HG03378 (cell line): ENCODE results near the gene GDPGP1.
"Not testable (repeated sequence)": the region's sequence is repeated elsewhere in the genome, so short reads cannot be mapped to it uniquely, and the experiment has no call there.

Experiments used
- ATAC-seq: cut with Tn5 transposase; IDR thresholded peaks from one replicate; pipeline ENCODE4 v1.9.1; 2021; ENCODE audit warnings: mild to moderate bottlenecking, moderate library complexity; ENCODE audit not compliant: unreplicated experiment

Gene GDPGP1, protein sequence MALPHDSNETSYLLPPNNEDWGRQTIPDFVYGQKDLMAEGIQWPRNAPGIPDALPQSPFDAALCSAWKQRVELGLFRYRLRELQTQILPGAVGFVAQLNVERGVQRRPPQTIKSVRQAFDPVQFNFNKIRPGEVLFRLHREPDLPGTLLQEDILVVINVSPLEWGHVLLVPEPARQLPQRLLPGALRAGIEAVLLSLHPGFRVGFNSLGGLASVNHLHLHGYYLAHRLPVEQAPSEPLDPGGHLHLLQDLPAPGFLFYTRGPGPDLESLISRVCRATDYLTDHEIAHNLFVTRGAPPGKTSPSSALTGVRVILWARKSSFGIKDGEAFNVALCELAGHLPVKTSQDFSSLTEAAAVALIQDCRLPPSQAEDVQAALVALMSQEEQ

DNA sequence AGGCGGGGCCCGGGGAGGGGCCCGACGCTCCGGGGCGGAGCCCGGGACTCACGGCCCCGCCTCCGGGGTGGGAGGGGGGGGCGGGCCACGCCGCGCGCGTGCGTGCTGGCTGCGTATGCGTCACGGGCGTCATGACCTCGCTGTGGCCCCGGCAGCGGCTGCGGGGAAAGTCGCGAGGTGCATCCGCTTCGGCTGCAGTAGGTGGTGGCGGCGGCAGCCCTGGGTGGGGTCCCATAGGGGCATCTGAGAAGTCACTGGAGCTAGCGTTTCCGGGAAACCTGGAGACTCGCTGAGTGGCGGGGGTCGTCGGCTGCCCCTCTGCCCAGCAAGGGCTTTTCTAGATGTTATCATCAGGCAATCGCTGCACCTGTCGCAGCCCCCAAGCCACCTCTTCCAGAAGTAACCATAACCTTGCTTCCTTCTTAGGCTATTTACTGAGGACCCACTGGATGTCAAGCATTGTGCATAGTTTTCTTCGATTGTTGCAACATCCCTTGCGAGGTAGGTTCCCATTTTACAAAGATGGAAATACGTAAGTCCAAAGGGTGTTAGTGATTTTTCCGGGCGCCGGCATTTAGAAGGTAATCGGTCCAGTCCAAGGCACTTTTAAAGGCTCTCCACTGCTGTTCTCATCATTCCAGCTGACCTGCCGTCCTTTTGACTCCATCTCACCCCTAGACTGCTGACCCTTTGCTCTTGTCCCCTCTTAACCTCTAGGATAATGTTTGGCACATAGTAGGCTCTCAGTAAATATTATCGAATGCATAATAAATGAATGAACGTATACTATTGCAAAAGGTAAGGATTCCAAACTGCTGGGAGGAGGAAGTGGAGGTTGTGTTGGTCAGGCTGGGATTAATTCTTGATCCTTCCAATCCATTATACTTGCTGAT is at the start of gene GDPGP1:
TSS of gene GDPGP1 (plus strand) at position 114 of the 893 bp plus-strand sequence. CDS start 6,700 bp downstream, outside the sequence.
- peak; percentile 51 for ATAC-seq

DNA sequence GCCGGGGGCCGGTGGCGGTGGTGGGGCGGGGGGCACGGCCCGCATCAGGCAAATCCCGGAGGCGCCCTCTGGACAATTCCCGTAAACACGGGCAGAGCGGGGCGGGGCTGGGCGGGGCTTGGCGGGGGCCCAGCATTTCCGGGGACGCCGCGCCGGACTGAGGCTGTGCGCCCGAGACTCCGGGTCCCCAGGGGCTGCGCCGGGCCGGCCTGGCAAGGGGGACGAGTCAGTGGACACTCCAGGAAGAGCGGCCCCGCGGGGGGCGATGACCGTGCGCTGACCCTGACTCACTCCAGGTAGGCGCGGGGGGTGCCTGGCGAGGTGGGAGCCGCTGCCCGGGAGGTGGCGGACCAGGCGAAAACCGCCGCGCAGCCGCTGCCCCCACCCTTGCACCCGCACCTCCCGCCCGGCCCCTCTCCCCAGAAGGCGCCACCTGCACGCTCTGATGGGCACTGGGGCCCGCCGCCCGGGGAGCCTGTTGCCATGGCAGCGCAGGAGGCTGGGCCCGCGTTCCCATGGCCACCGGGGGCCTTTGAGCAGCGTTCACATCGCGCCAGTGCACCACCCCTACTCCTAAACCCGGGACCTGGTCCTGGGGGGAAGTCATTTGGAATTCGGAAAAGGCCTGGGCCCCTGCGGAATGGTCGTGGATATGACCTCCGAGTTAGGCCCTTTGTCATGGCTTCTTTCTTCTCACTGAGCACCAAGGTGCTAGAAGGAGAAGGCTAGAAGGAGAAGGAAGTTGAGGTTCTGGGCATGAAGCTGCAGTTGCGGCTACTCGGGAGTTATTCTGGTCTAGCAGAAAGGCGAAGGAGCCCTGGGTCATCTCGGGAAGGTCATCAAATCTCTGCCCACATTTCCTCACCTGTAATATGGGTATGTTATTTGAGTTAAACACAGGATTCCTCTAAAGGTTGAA is 49.0 kb upstream of the GDPGP1 start:
- ATAC-seq, result no peak

DNA sequence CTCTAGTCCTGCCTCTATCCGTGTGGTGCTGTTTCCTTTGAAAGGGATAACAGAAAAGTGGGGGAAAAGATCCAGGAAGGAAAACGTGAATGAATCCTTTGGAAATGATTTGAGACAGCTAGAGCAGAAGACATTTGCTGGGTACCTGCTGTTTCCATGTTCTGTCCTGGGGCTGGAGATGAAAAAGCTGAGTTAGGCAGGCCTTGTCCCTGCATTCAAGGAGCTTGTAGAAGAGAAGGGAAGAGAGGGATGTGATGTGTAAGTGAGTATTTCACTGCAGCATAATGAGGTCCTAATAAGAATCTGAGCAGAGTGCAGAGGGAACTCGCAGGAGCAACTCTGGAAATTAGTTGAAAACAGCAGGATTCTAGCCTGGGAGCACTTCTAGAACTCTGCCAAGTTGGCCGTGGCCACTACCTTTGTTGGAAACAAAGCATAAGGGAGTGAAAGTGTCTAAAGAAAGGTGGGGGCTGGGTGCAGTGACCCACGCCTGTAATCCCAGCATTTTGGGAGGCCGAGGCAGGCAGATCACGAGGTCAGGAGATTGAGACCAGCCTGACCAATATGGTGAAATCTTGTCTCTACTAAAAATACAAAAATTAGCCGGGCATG is 46.6 kb upstream of the GDPGP1 start:
- no peak for ATAC-seq

DNA sequence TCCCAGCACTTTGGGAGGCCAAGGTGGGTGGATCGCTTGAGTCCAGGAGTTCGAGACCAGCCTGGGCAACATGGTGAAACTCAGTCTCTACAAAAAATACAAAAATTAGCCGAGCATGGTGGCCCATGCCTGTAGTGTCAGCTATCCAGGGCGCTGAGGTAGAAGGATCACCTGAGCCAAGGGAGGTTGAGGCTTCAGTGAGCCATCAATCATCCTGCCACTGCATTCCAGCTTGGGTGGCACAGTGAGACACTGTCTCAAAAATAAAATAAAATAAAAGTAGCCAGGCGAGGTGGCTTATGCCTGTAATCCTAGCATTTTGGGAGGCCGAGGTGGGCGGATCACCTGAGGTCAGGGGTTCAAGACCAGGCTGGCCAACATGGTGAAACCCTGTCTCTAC is 45.9 kb upstream of the GDPGP1 start:
- ATAC-seq, result not testable (repeated sequence)

DNA sequence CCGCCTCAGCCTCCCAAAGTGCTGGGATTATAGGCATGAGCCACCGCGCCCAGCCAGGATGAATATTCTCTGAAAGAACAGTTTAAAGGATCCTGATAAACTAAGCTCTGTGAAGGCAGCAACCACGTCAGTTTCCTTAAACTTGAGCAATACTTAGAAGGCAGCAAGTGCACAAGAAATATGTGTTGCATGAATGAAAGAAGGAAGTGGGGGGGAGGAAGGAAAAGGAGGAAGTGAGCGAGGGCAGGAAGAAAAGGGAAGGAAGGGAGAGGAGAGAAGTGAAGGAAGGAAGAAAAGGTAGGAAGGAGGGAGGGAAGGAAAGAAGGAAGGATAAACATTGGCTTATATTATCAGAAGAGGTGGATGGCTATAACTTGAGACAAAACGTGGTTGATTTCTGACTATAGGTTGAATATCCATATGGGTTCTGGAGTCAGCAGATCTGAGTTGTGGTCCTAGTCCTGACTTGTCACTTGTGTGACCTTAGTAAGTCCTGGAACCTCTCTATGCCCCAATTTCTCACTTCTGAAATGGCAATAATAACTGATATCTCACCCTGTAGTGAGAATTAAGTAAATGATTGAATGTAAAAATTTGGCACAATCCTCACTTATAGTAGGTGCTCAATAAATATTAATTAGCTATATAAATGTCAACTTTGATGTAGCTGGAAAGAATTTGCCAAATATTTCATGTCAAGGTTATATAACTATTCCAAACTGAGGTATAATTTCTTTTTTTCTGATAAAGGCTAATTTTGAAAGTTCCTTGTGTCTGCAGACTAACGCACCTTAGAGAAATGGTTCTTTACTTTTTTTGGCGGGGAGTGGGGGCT is 44.9 kb upstream of the GDPGP1 start:
- no peak for ATAC-seq

DNA sequence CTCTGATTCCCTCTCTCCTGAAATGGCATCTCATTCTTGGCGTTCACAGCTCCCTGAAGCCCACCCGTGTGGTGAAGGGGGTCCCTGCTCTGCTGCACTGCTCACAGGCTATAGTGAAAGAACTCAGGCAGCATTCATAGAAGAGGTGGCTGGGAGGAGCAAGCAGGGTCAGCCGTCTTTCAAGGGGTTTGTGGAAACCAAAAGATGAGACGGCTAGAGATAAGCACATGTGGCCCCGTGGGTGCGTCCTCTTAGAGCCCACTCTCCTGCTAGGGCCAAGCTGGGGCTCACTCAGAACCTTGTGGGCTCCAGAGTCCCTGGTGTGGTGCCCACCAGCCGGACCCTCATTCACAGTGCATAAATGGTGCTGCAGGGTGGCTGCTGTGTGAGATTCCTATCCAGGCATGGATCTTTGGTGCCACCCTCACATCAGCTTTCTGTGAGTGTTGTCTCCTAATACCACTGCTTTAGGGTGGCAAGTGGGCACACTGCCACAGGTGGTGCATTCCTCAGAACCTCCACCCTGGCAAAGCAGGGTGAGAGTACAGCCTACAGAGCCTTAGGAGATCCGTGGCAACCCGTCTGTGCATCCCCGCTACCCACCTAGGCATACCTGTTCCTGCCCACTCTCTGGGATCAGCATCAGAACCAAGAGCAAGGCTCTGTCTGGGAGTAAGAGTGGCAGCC is 44.1 kb upstream of the GDPGP1 start:
- no peak for ATAC-seq

DNA sequence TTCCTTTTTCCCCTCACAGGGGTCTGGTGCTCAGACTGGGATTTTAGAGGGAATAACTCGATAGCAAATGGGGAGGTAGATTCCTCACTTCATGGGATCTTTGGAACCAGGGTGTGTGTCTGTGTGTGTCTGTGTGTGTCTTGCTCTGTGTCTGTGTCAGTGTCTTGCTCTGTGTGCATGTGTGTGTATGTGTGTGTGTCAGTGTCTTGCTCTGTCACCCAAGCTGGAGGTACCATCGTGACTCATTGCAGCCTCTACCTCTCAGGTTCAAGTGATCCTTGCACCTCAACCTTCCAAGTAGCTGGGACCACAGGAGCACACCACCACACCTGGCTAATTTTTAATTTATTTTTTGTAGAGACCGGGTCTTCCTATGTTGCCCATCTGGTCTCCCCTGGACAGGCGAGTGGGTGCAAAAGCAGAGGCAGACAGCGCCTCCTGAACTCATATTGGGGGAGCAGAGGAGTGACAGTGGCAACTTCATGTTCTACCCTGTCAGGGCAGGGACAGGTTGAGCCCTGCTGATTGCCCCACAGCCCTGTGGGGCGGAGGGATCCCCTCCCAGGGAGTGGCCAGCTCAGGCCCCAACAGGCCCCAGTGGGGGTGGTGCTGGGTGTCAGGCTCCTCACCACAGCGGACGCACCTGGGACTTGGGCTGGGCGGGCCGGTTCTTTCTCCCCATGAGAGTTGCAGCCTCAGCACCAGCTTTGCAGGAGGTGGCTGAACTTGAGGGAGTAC is 43.2 kb upstream of the GDPGP1 start:
- ATAC-seq, result no peak

DNA sequence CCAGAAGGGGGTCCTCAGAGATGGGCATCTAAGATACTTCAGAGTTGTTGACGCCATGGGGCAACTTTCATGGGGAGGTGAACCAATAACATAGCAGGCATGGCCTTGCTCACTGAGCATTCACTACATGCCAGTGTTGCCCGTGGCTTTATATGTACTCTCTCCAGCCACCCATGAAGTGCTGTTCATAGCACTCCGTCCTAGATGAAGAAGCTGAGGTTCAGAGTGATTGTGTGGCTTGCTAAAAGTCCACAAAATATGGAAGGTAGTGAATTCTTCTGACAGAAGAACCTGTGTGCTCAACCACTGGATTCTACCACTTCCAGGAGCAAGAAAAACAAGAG is 42.7 kb upstream of the GDPGP1 start:
- no peak for ATAC-seq

DNA sequence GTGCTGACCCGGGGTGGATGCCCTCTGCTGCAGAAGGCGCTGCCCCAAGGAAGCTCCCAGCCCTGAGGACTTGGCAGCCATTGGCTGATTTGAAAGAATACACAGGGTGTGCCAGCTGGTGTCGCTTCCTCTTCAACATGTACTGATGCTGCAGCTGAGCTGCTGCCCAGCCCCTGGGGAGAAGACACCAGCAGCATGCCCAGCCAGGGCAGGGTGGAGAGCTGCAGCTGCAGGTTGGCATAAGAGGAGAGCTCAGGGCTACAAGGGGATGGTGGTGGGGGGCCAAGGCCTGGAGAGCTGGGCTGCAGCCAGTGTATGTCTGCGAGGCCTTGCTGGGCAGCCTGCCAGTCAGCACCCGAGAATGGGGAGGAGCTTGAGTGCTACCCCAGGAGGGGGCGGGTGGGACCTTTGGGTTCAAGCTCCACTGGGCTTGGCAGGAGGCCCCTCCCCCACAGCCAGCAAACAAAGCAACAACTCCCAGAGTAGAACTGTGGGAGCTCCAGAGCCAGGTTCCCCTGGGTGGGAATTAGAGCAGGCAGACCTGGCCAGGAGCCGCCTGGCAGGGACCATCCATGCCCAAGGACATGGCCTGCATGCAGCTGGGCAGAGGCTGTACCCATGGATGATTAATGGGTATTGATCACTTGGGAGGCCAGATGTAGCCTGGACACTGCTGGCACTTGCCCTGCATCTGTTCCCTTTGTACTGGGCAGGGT is 42.1 kb upstream of the GDPGP1 start:
- ATAC-seq, result peak; percentile 66

DNA sequence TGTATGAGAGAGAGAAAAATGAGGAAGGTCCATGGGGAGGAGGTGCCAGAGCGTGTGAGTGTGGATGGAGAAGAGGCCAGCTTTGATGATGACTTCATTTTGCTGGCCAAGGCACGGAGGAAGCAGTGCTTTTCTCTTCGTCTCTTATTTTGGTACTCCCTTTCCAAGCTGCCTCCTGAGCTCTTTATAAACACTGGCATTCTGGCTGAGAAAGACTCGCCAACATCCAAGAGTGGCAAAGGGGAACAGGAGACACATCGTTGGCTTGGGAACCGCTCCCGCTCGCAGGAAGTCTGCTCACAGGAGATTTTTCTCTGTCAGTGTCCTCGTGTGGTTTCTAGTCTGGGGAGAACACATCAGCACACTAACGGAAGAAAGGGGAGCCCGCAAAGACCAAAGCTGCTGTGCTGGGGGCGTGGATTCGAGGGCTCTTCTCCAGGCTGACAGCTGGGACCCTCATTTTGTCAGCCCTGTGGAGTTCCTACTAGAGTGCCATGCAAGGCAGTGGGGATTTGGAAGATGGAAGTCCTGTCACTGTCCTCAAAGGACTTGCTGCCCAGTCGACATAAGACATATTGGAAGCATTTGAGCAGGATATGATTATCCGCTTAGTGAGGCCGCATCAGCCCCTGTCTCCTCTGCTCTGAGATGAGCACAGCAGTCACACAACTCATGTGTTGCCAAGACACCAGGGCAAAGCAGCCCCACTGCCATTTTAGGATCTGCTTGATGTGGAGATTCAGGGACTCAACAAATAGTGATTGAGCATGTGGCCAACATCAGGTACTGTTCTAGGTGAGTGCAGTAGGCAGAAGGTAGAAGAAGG is 40.8 kb upstream of the GDPGP1 start:
- no peak for ATAC-seq

DNA sequence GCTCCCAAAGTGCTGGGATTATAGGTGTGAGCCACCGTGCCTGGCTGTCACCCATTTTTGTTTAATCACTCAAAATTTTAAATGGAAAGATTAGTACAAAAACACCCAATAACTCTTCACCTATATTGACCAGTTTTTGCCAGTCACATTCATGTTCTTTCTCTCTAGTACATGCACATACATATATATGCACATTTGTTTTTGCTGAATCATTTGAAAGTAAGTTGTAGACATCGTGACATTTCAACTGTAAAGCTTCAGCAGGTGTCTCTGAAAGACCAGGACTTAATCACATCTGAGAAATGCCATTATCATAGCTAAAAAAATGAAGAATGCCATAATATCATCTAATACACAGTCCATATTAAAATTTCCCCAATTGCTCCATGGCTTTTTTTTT is 39.4 kb upstream of the GDPGP1 start:
- no peak for ATAC-seq

DNA sequence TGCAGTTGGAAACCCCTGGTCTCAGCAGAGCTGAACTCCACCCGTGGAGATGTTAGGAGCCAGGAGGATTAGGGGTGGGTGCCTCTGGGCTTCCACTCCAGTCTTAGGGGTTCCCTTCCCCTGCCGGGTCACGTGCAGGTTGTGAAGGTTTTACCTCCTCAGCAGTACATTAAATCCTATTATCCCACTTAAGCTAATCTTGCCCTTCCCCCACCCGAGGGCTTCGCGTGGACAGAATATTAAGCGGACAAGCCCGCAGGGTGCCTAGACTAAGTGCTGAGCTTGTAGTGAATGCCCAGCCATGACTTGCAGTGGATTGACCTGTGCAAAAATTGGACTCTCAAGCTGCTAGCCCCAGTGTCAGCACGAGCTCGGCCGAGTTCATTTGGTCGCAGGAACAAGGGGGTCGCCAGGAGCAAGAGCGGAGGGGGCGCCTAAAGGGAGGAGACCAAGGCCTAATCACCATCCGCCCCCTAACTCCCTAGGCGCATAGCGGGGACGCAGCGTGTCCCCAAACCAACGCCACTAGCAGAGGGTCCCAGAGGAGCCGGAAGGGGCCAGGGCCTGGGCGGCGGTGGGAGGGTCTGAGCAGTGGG is 33.4 kb upstream of the GDPGP1 start:
- ATAC-seq, result no peak

DNA sequence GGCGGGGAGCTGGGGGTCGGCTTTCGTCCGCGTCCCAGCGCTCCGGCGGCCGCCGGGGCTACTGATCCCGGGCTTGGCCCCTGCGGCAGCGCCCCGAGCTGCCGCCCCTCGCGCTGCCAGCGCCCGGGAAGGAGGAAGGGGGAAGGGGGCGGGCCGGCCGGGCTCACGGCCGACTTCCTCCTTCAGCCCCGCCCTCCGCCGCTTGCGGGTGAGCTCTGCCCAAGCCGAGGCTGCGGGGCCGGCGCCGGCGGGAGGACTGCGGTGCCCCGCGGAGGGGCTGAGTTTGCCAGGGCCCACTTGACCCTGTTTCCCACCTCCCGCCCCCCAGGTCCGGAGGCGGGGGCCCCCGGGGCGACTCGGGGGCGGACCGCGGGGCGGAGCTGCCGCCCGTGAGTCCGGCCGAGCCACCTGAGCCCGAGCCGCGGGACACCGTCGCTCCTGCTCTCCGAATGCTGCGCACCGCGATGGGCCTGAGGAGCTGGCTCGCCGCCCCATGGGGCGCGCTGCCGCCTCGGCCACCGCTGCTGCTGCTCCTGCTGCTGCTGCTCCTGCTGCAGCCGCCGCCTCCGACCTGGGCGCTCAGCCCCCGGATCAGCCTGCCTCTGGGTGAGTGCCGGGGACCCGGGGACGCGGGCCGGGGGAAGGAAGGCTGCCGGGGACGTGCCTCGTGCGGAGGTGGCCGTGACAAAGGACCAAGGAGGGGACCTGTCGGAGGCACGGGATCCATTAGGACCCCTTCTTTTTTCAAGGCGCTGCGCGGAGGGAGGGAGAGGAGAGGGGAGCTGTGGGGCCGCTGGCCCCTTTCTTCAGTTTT is 32.7 kb upstream of the GDPGP1 start, which contains the start of gene SEMA4B:
TSS of gene SEMA4B (plus strand) at position 201 of the 814 bp plus-strand sequence. CDS start at position 450, 249 bp downstream.
- peak; percentile 60 for ATAC-seq

DNA sequence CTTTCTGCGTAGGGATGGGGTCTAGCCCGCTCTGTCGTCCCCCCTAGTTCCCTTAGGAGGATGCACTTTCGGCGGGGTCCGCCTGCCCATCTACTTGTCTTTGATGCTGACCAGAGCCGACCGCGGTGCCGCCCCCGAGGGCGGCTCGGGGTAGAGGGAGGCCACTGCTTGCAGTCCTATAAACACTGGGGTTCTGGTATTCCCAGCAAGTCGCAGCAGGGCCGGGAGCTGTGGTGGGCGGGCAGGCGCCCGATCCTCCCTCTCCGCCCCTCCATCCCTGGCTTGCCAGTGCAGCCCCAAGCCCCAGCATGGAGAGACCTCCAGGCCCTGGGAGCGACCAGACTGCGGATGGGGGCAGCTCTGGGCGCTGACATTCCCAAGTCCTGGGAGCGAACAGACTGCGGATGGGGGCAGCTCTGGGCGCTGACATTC is 32.0 kb upstream of the GDPGP1 start:
- no peak for ATAC-seq

DNA sequence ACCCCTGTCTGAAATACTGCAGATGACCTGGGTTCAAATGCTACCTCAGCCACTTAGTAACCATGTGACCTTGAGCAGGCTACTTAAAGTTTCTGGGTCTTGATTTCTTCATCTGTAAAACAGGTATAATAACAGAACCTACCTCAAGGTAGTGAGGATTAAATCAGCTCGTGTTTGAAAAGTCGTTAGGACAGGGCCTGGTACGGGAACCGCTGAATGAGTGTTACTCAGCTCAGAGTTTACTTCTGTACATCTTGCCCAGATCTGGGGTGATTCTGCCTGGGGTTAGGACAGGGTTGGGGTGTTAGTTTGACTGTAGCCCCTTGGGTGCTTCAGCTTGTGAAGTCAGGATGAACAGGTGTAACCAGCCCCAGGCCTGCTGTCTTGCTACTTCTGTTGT is 31.1 kb upstream of the GDPGP1 start:
- ATAC-seq, result no peak

DNA sequence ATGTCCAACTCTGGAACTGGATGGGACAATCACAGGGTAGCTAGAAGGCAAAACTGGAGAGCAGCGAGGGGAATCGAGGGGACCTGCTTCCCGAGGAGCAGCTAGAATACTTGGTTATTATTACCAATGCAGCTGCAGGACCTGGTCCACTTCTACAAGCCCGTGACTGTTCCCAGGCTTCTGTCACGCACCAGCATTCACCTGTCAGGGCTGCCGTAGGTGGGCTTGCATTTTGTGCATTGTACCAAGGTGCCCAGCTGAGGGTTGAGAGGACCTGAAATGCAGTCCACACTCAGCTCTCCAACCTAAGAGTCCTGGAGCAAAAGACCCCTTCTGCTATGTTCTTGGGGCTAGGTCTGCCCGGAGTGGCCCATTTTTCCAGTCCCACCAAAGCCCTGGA is 30.5 kb upstream of the GDPGP1 start:
- no peak for ATAC-seq
